Smooth muscle cell (in vitro differentiated cells): Measurements from ENCODE around the gene NXF1. TPM values are rescaled to one million over a fixed set of nuclear protein-coding genes. Genes with fewer than 3 reads are reported as not detected.
A peak's percentile ranks its signal among the peaks of the same experiment; 100 is the strongest.

Experiments used
- DNase-seq: peaks from one replicate; lab custom pipeline; 2025; ENCODE audit not compliant: unreplicated experiment; lab: John Stamatoyannopoulos, UW
- H2AFZ ChIP-seq: fragments of 200-600 bp; sonication (generic); 2 replicates; pipeline ENCODE4 v1.6.0; 2016; ENCODE audit warnings: antibody characterized with exemption, low read depth, mild to moderate bottlenecking
- H3F3A ChIP-seq: fragments of 200-600 bp; sonication (generic); 2 replicates; pipeline ENCODE4 v1.6.0; 2017; ENCODE audit warnings: antibody characterized with exemption, low read depth
- H3K27ac ChIP-seq: fragments of 200-600 bp; sonication (generic); 2 replicates; pipeline ENCODE4 v1.5.1; 2016; ENCODE audit warnings: low read depth, mild to moderate bottlenecking
- H3K27me3 ChIP-seq: fragments of 200-600 bp; sonication (generic); 2 replicates; pipeline ENCODE4 v1.6.1; 2016; ENCODE audit warnings: low read depth, mild to moderate bottlenecking
- H3K36me3 ChIP-seq: fragments of 200-600 bp; sonication (generic); 2 replicates; pipeline ENCODE4 v1.5.1; 2016; ENCODE audit warnings: low read depth
- H3K4me1 ChIP-seq: fragments of 200-600 bp; sonication (generic); 2 replicates; pipeline ENCODE4 v1.5.1; 2016; ENCODE audit warnings: low read depth
- H3K4me2 ChIP-seq: fragments of 200-600 bp; sonication (generic); 2 replicates; pipeline ENCODE4 v1.6.0; 2016; ENCODE audit warnings: mild to moderate bottlenecking
- H3K4me3 ChIP-seq: fragments of 200-600 bp; sonication (generic); 2 replicates; pipeline ENCODE4 v1.5.1; 2016; ENCODE audit warnings: mild to moderate bottlenecking
- H3K79me2 ChIP-seq: fragments of 200-600 bp; sonication (generic); 2 replicates; pipeline ENCODE4 v1.6.0; 2016; ENCODE audit warnings: low read depth, mild to moderate bottlenecking
- H3K9ac ChIP-seq: fragments of 200-600 bp; sonication (generic); 2 replicates; pipeline ENCODE4 v1.6.0; 2016; ENCODE audit warnings: low read depth
- H3K9me3 ChIP-seq: fragments of 200-600 bp; sonication (generic); replicated peaks from 2 replicates; pipeline ENCODE4 v1.5.1; 2016; ENCODE audit warnings: low read depth
- H4K20me1 ChIP-seq: fragments of 200-600 bp; sonication (generic); 2 replicates; pipeline ENCODE4 v1.6.0; 2016; ENCODE audit warnings: low read depth
- WGBS: methylation state at CpG from one replicate; pipeline ENCODE4 v1.1.7; 2016; ENCODE audit warnings: low lambda C conversion rate; 5-methylcytosine and 5-hydroxymethylcytosine counted together
- polyA plus RNA-seq: library from polyadenylated mRNA; unstranded; fragments of >200 nt; fragmentation: Nextera tagmentation; extraction: Ambion mirVana; gene quantifications from 2 replicates; pipeline ENCODE4 v1.2.1, GENCODE V29; 2016
- total RNA-seq: library from RNA; depleted of rRNA; stranded (reverse); fragments of >200 nt; gene quantifications from 2 replicates; pipeline ENCODE4 v1.2.3, GENCODE V29; 2014
- TF ChIP-seq, protein P1 (sequence below): fragments of 200-600 bp; sonication (generic); IDR thresholded peaks from 2 replicates; pipeline ENCODE4 v1.5.1; 2017; ENCODE audit warnings: borderline replicate concordance, mild to moderate bottlenecking, antibody characterized with exemption; ENCODE audit not compliant: insufficient read depth, poor library complexity, severe bottlenecking

The NXF1 gene
- total and polyA plus RNA-seq, 2 experiments from 2014 or later = 33.4 to 46.5 TPM

GRCh38 chr11:62791501-62792201 is 13.6 kb downstream of the NXF1 start, which contains the start of gene TMEM223:
Gene TMEM223 (minus strand): TSS chr11:62792006. CDS start chr11:62791994, 12 bp downstream.
- Histone ChIP-seq H4K20me1 (peaks cover 5% of the 10 kb centered on the region), H2AFZ (no peak within 1 kb of the TSS)
- TF ChIP-seq, protein P1, sequence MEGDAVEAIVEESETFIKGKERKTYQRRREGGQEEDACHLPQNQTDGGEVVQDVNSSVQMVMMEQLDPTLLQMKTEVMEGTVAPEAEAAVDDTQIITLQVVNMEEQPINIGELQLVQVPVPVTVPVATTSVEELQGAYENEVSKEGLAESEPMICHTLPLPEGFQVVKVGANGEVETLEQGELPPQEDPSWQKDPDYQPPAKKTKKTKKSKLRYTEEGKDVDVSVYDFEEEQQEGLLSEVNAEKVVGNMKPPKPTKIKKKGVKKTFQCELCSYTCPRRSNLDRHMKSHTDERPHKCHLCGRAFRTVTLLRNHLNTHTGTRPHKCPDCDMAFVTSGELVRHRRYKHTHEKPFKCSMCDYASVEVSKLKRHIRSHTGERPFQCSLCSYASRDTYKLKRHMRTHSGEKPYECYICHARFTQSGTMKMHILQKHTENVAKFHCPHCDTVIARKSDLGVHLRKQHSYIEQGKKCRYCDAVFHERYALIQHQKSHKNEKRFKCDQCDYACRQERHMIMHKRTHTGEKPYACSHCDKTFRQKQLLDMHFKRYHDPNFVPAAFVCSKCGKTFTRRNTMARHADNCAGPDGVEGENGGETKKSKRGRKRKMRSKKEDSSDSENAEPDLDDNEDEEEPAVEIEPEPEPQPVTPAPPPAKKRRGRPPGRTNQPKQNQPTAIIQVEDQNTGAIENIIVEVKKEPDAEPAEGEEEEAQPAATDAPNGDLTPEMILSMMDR = no peak

GRCh38 chr11:62789576-62789975 is 15.7 kb downstream of the NXF1 start:
- H3K36me3 ChIP-seq = peaks cover 3% of the 10 kb centered on the region
- WGBS = 90% methylated on average over 3 of the region's 3 CpGs
- H3K9ac ChIP-seq = no peak overlapping the region
- TF ChIP-seq, protein P1 = no peak
- no peak for DNase-seq
- H3K9me3 ChIP-seq = no peaks in the 10 kb centered on the region
- peaks cover 5% of the 10 kb centered on the region for H4K20me1 ChIP-seq
- peaks cover 14% of the 10 kb centered on the region for H3K4me1 ChIP-seq
- no peak overlapping the region for H2AFZ ChIP-seq
- H3K27ac ChIP-seq = no peak overlapping the region
- H3K79me2 ChIP-seq = peaks cover 39% of the 10 kb centered on the region
- no peak overlapping the region for H3K4me2 ChIP-seq
- peaks cover 43% of the 10 kb centered on the region for H3F3A ChIP-seq
- H3K4me3 ChIP-seq = no peak overlapping the region
- H3K27me3 ChIP-seq = no peaks in the 10 kb centered on the region

More at GRCh38 chr11:62791501-62792201, 13.6 kb downstream of the NXF1 start, which contains the start of gene TMEM223:
- H3F3A ChIP-seq = peaks cover 51% of the 10 kb centered on the region
- peak within 1 kb of the TSS; percentile 86 for H3K9ac ChIP-seq
- H3K9me3 ChIP-seq = no peaks in the 10 kb centered on the region
- under 1% methylated on average over 54 of the region's 58 CpGs for WGBS
- peak within 1 kb of the TSS; percentile 88 for H3K27ac ChIP-seq
- peaks cover 39% of the 10 kb centered on the region for H3K79me2 ChIP-seq
- peak within 1 kb of the TSS; percentile 96 for H3K4me3 ChIP-seq
- peaks cover 19% of the 10 kb centered on the region for H3K36me3 ChIP-seq
- peaks cover 14% of the 10 kb centered on the region for H3K4me1 ChIP-seq
- peak within 1 kb of the TSS; percentile 98 for H3K4me2 ChIP-seq
- DNase-seq = peak; percentile 52
- no peaks in the 10 kb centered on the region for H3K27me3 ChIP-seq

GRCh38 chr11:62788991-62789390 is 16.2 kb downstream of the NXF1 start:
- Histone ChIP-seq H3K36me3 (peaks cover 3% of the 10 kb centered on the region), H3K4me2 (no peak overlapping the region), H3K27ac (no peak overlapping the region), H3K4me3 (no peak overlapping the region), H3K9ac (no peak overlapping the region), H3K9me3 (no peaks in the 10 kb centered on the region), H3K27me3 (no peaks in the 10 kb centered on the region), H3K4me1 (peaks cover 14% of the 10 kb centered on the region), H4K20me1 (peaks cover 5% of the 10 kb centered on the region), H3K79me2 (peaks cover 39% of the 10 kb centered on the region), H2AFZ (no peak overlapping the region), H3F3A (peaks cover 37% of the 10 kb centered on the region)
- TF ChIP-seq, protein P1 = no peak
- 90% methylated on average over 5 of the region's 5 CpGs for WGBS
- DNase-seq = no peak
